Mesodermal cell (in vitro differentiated cells): ENCODE data around the gene SNRPE. TPM values are rescaled to one million over a fixed set of nuclear protein-coding genes. Genes with fewer than 3 reads are reported as not detected.
"Not testable (repeated sequence)": the region's sequence is repeated elsewhere in the genome, so short reads cannot be mapped to it uniquely, and the experiment has no call there.

ENCODE experiments used
- H3K27ac ChIP-seq: 2 replicates; pipeline ENCODE4 v1.7.0; 2013; ENCODE audit warnings: mild to moderate bottlenecking, low read depth, low read length, moderate library complexity; ENCODE audit not compliant: severe bottlenecking
- H3K36me3 ChIP-seq: 2 replicates; pipeline ENCODE4 v1.7.1; 2013; ENCODE audit warnings: mild to moderate bottlenecking, low read length, moderate library complexity; ENCODE audit not compliant: control insufficient read depth, insufficient read depth
- H3K4me1 ChIP-seq: one replicate; pipeline ENCODE4 v1.7.1; 2013; ENCODE audit warnings: mild to moderate bottlenecking, low read length; ENCODE audit not compliant: insufficient read depth, control insufficient read depth, poor library complexity, severe bottlenecking
- H3K4me3 ChIP-seq: 2 replicates; pipeline ENCODE4 v1.7.0; 2013; ENCODE audit warnings: low read length, control low read depth, mild to moderate bottlenecking; ENCODE audit not compliant: insufficient read depth, poor library complexity, severe bottlenecking; ENCODE audit errors: extremely low read depth
- H3K9me3 ChIP-seq: 2 replicates; pipeline ENCODE4 v1.7.1; 2013; ENCODE audit warnings: mild to moderate bottlenecking, low read length, moderate library complexity; ENCODE audit not compliant: control insufficient read depth
- WGBS, 2 experiments: methylation state at CpG; one replicate each; pipeline ENCODE4 v1.1.5; 2013; ENCODE audit warnings: missing lambda C conversion rate in 2 of 2; ENCODE audit not compliant: insufficient coverage in 2 of 2; 5-methylcytosine and 5-hydroxymethylcytosine counted together
- polyA plus RNA-seq, 2 experiments: library from polyadenylated mRNA; stranded (reverse); fragments of 50-300 nt; gene quantifications; one replicate each; pipeline ENCODE4 v1.2.3, GENCODE V29; 2013

Gene SNRPE
- polyA plus RNA-seq (2013, experiment 1 of 2): 193 TPM
- 233 TPM for polyA plus RNA-seq (2013, experiment 2 of 2)

DNA sequence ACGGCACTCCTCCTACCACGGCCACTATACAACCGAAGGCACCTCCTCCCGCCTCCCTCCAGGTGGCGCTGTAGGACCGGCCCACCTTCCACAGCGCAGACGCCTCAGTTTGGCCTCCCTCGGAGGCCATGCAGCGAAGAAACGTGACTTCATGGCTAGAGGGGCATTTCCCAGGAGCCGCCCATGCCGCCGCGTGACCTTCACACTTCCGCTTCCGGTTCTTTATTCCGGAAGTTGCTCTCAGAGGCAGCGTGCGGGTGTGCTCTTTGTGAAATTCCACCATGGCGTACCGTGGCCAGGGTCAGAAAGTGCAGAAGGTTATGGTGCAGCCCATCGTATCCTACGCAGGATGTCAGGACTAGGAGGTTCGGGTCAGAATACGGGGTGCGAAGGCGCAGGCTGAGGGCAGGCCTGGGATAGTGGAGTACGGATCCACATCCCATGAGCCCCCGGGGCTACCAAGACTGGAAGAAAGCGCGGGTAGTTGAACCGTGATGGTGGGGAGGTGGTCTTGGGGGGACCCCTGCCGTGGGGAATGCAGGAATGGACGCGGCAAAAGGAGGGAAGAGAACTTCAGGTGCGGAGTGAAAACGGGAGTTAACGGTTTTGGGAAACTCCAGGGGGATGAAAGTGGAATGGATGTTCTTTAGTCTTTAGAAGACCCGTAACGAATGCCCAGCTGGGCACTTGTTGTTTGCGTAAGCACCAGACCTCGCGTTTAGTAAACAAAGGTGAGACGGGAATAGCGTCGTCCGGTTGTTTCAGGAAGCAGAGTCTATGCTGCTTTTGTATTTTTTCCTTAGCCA, at the start of gene SNRPE:
Gene SNRPE (plus strand): TSS at position 221 of the 806 bp plus-strand sequence. CDS start 61 bp downstream, at position 282.
- Histone ChIP-seq H3K27ac (peak within 1 kb of the TSS; percentile 70), H3K9me3 (no peaks in the 10 kb centered on the region), H3K4me1 (peaks cover 8% of the 10 kb centered on the region), H3K4me3 (peak within 1 kb of the TSS; percentile 76), H3K36me3 (peaks cover 37% of the 10 kb centered on the region)
- WGBS, 2 experiments: 0% methylated on average over 37 to 45 of the region's 48 CpGs

- H3K27ac ChIP-seq: no peak overlapping the region
- H3K4me1 ChIP-seq: no peaks in the 10 kb centered on the region
- no CpG with 5 or more reads among the region's 2 CpGs for WGBS, 2 experiments
- H3K36me3 ChIP-seq: peaks cover 75% of the 10 kb centered on the region
- H3K4me3 ChIP-seq: no peak overlapping the region
- no peaks in the 10 kb centered on the region for H3K9me3 ChIP-seq
Measured at GRCh38 chr1:203813581-203814341, 47.6 kb upstream of the SNRPE start.

- H3K4me3 ChIP-seq: no peak overlapping the region
- no peak overlapping the region for H3K27ac ChIP-seq
- 91 to 98% methylated on average over 5 of the region's 6 CpGs for WGBS, 2 experiments
- no peaks in the 10 kb centered on the region for H3K4me1 ChIP-seq
- peaks cover 85% of the 10 kb centered on the region for H3K36me3 ChIP-seq
- no peaks in the 10 kb centered on the region for H3K9me3 ChIP-seq
Measured at GRCh38 chr1:203818399-203818798, 43.0 kb upstream of the SNRPE start.

- Histone ChIP-seq H3K4me3 (no peak overlapping the region), H3K4me1 (no peaks in the 10 kb centered on the region), H3K9me3 (no peaks in the 10 kb centered on the region), H3K27ac (no peak overlapping the region), H3K36me3 (peaks cover 86% of the 10 kb centered on the region)
- 88 to 100% methylated on average over 1 of the region's 1 CpG for WGBS, 2 experiments
Measured at GRCh38 chr1:203823306-203823705, 38.1 kb upstream of the SNRPE start.

GRCh38 chr1:203826175-203826574, 35.2 kb upstream of the SNRPE start:
- peaks cover 86% of the 10 kb centered on the region for H3K36me3 ChIP-seq
- no peaks in the 10 kb centered on the region for H3K9me3 ChIP-seq
- H3K27ac ChIP-seq: no peak overlapping the region
- no peaks in the 10 kb centered on the region for H3K4me1 ChIP-seq
- H3K4me3 ChIP-seq: no peak overlapping the region
- 100% methylated on average over 1 of the region's 2 CpGs; no CpG with 5 or more reads in 1 of the 2 experiments for WGBS, 2 experiments

GRCh38 chr1:203828002-203828401, 33.4 kb upstream of the SNRPE start:
- H3K4me3 ChIP-seq: no peak overlapping the region
- no peaks in the 10 kb centered on the region for H3K9me3 ChIP-seq
- no peaks in the 10 kb centered on the region for H3K4me1 ChIP-seq
- 100% methylated on average over 1 to 2 of the region's 5 CpGs for WGBS, 2 experiments
- no peak overlapping the region for H3K27ac ChIP-seq
- peaks cover 86% of the 10 kb centered on the region for H3K36me3 ChIP-seq

GRCh38 chr1:203828503-203828902, 32.9 kb upstream of the SNRPE start:
- Histone ChIP-seq H3K36me3 (peaks cover 85% of the 10 kb centered on the region), H3K4me3 (no peak overlapping the region), H3K4me1 (no peaks in the 10 kb centered on the region), H3K9me3 (no peaks in the 10 kb centered on the region), H3K27ac (no peak overlapping the region)
- WGBS, 2 experiments: no CpG with 5 or more reads among the region's 1 CpG

- WGBS, 2 experiments: 93 to 100% methylated on average over 2 of the region's 5 CpGs
- H3K9me3 ChIP-seq: not testable (repeated sequence)
- peaks cover 85% of the 10 kb centered on the region for H3K36me3 ChIP-seq
Measured at GRCh38 chr1:203829247-203829646, 32.2 kb upstream of the SNRPE start.

GRCh38 chr1:203835476-203835875, 25.9 kb upstream of the SNRPE start:
- H3K36me3 ChIP-seq: peaks cover 99% of the 10 kb centered on the region
- WGBS, 2 experiments: 90 to 95% methylated on average over 2 of the region's 3 CpGs
- H3K4me3 ChIP-seq: no peak overlapping the region
- peaks cover 3% of the 10 kb centered on the region for H3K9me3 ChIP-seq
- no peaks in the 10 kb centered on the region for H3K4me1 ChIP-seq
- H3K27ac ChIP-seq: no peak overlapping the region

More at GRCh38 chr1:203829247-203829646, 32.2 kb upstream of the SNRPE start:
- H3K27ac ChIP-seq, H3K4me3 ChIP-seq, H3K4me1 ChIP-seq: not testable (repeated sequence)

- Histone ChIP-seq H3K27ac (no peak overlapping the region), H3K9me3 (peaks cover 3% of the 10 kb centered on the region), H3K4me1 (no peaks in the 10 kb centered on the region), H3K36me3 (peaks cover 81% of the 10 kb centered on the region), H3K4me3 (no peak overlapping the region)
- WGBS, 2 experiments: 93 to 96% methylated on average over 3 to 5 of the region's 5 CpGs
Measured at GRCh38 chr1:203839081-203839480, 22.3 kb upstream of the SNRPE start.
